PC-9 (cell line): Measurements from ENCODE around the gene ISLR2. TPM values are rescaled to one million over a fixed set of nuclear protein-coding genes. Genes with fewer than 3 reads are reported as not detected.

ENCODE experiments used
- BruUV-seq: library from RNA; stranded (reverse); fragments of 400-500 nt; replicated peaks from 2 replicates; lab custom pipeline; 2021; lab: Mats Ljungman, UMichigan
- CTCF ChIA-PET: fragments of 300-600 bp; sonication (Branson Sonifier 250); formaldehyde crosslinking; loops from one replicate; lab custom pipeline; 2022; ENCODE audit warnings: antibody characterized with exemption; lab: Charles Lee
- POLR2A ChIA-PET: fragments of 300-600 bp; sonication (Branson Sonifier 250); formaldehyde crosslinking; loops from one replicate; lab custom pipeline; 2022; ENCODE audit warnings: antibody characterized with exemption; ENCODE audit not compliant: unreplicated experiment; lab: Charles Lee
- DNase-seq, 2 experiments: peaks; one replicate each; pipeline versions ENCODE4 v3.0.0 to v3.0.0-alpha.2; 2015 to 2022; ENCODE audit warnings: mixed read lengths in 1 of 2
- H2AFZ ChIP-seq: fragments of 200-600 bp; sonication (generic); 2 replicates; pipeline ENCODE4 v1.8.1; 2017; ENCODE audit warnings: antibody characterized with exemption
- H3F3A ChIP-seq: fragments of 200-600 bp; sonication (generic); 2 replicates; pipeline ENCODE4 v1.8.1; 2017; ENCODE audit warnings: antibody characterized with exemption, mild to moderate bottlenecking, low read depth; ENCODE audit not compliant: insufficient read depth
- H3K27ac ChIP-seq: fragments of 200-600 bp; sonication (generic); 2 replicates; pipeline ENCODE4 v1.6.1; 2016; ENCODE audit warnings: mixed run types
- H3K27me3 ChIP-seq: fragments of 200-600 bp; sonication (generic); 2 replicates; pipeline ENCODE4 v1.6.1; 2016; ENCODE audit warnings: low read depth, mixed run types; ENCODE audit not compliant: insufficient read depth
- H3K36me3 ChIP-seq: fragments of 200-600 bp; sonication (generic); 2 replicates; pipeline ENCODE4 v1.6.1; 2016; ENCODE audit warnings: low read depth, mixed run types
- H3K4me1 ChIP-seq: fragments of 200-600 bp; sonication (generic); replicated peaks from 2 replicates; pipeline ENCODE4 v1.6.1; 2016; ENCODE audit warnings: mixed run types; ENCODE audit not compliant: insufficient read depth
- H3K4me2 ChIP-seq: fragments of 200-600 bp; sonication (generic); 2 replicates; pipeline ENCODE4 v1.6.1; 2017; ENCODE audit warnings: mixed run types
- H3K4me3 ChIP-seq: fragments of 200-600 bp; sonication (generic); 2 replicates; pipeline ENCODE4 v1.6.1; 2016; ENCODE audit warnings: mixed run types
- H3K79me2 ChIP-seq: fragments of 200-600 bp; sonication (generic); 2 replicates; pipeline ENCODE4 v1.6.1; 2017; ENCODE audit warnings: low read depth, mixed run types
- H3K9me2 ChIP-seq: fragments of 200-600 bp; sonication (generic); 2 replicates; pipeline ENCODE4 v1.8.1; 2017; ENCODE audit warnings: mild to moderate bottlenecking; ENCODE audit not compliant: insufficient read depth
- H3K9me3 ChIP-seq: fragments of 200-600 bp; sonication (generic); 2 replicates; pipeline ENCODE4 v1.8.1; 2016; ENCODE audit warnings: low read depth; ENCODE audit not compliant: insufficient read depth
- H4K20me1 ChIP-seq: fragments of 200-600 bp; sonication (generic); 2 replicates; pipeline ENCODE4 v1.8.1; 2017; ENCODE audit not compliant: insufficient read depth
- EZH2 ChIP-seq: fragments of 200-600 bp; sonication (generic); IDR thresholded peaks from 2 replicates; pipeline ENCODE4 v1.8.0; 2017; ENCODE audit warnings: antibody characterized with exemption, low read depth
- intact Hi-C: fragments of 100-400 bp; cut with micrococcal nuclease; formaldehyde crosslinking; loops from one replicate; pipeline ENCODE4 v1.10.0; 2022; ENCODE audit not compliant: unreplicated experiment
- total RNA-seq: library from RNA; stranded (reverse); gene quantifications from 2 replicates; pipeline ENCODE4 v1.2.3, GENCODE V29; 2021
- TF ChIP-seq, protein P1 (sequence below): fragments of 200-600 bp; sonication (generic); conservative IDR thresholded peaks from 2 replicates; pipeline ENCODE4 v1.6.1; 2017; ENCODE audit warnings: mixed run types, antibody characterized with exemption, mild to moderate bottlenecking, moderate library complexity

Gene ISLR2
- total RNA-seq, 1 experiment from 2014 or later, result 0.15 TPM

DNA sequence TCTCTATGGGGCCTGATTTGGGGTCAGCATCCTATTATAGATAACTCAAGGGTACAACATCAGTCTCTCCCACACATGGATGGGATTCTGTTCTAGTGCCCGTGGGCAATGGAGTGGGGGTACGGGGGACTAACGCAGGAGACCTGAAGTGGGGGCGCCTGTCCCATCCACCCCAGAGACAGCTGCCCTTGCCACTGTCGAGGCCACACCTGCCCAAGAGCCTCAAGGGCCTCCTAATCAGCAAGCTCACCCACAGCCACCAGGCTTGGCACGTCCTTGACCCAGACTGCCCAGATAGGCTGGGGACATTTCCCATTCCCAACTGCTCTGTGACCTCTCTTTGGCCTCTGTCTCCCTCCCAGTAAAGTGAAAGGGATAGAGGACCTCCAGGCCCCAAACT is 8.5 kb upstream of the ISLR2 start:
- no peaks in the 10 kb centered on the region for H3K9me3 ChIP-seq
- POLR2A ChIA-PET, result no interaction called here
- TF ChIP-seq, protein P1, sequence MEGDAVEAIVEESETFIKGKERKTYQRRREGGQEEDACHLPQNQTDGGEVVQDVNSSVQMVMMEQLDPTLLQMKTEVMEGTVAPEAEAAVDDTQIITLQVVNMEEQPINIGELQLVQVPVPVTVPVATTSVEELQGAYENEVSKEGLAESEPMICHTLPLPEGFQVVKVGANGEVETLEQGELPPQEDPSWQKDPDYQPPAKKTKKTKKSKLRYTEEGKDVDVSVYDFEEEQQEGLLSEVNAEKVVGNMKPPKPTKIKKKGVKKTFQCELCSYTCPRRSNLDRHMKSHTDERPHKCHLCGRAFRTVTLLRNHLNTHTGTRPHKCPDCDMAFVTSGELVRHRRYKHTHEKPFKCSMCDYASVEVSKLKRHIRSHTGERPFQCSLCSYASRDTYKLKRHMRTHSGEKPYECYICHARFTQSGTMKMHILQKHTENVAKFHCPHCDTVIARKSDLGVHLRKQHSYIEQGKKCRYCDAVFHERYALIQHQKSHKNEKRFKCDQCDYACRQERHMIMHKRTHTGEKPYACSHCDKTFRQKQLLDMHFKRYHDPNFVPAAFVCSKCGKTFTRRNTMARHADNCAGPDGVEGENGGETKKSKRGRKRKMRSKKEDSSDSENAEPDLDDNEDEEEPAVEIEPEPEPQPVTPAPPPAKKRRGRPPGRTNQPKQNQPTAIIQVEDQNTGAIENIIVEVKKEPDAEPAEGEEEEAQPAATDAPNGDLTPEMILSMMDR, result no peak
- TF ChIP-seq EZH2, result no peak
- no peak overlapping the region for H2AFZ ChIP-seq
- no peaks in the 10 kb centered on the region for H3F3A ChIP-seq
- H3K36me3 ChIP-seq, result no peaks in the 10 kb centered on the region
- DNase-seq, result no peak
- H3K4me3 ChIP-seq, result no peak overlapping the region
- no peaks in the 10 kb centered on the region for H3K4me1 ChIP-seq
- CTCF ChIA-PET, result no interaction called here
- no peaks in the 10 kb centered on the region for H4K20me1 ChIP-seq
- no peak overlapping the region for H3K4me2 ChIP-seq
- H3K27ac ChIP-seq, result no peak overlapping the region
- H3K9me2 ChIP-seq, result no peaks in the 10 kb centered on the region
- H3K79me2 ChIP-seq, result no peaks in the 10 kb centered on the region
- intact Hi-C loops, result no loop called here
- no TSS peak for BruUV-seq
- H3K27me3 ChIP-seq, result peaks cover 20% of the 10 kb centered on the region

DNA sequence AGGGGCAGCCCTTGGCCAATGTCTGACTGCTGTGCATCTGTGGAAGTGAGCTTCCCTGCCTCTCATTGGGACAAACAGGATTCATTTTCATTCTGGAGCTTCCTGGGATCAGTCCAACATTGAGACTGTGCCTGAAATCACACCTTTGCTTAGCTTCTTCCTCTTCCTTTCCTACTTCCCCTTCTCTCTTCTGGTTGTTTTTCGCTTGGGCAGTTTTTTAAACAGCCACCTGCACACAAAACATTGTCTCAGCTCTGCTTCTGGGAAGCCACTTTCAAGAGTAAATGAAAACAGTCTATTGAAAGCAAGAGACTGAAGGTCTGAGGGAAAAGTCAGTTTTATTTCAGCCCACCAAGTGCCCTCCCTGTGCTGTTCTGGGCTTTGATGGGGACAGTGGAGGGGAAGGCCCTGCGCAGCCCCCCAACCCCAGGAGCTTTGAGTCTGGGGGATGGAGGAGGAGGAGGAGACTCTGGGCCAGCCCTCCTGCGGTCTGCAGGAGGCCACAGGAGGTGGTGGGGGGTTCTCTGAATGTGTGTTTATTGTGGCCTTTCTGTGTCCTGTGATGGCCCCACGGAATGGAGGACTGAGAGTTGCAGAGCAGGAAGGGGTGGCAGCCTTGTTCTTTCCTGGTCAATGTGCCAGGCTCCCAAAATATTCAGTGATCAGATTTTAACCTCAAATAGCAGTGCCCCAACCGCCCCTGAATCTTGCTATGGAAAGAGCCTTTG is 7.8 kb upstream of the ISLR2 start:
- intact Hi-C loops, result no loop called here
- H3K4me1 ChIP-seq, result no peaks in the 10 kb centered on the region
- no peaks in the 10 kb centered on the region for H3K9me3 ChIP-seq
- H3K27me3 ChIP-seq, result peaks cover 20% of the 10 kb centered on the region
- CTCF ChIA-PET, result no interaction called here
- POLR2A ChIA-PET, result no interaction called here
- no TSS peak for BruUV-seq
- H3K27ac ChIP-seq, result no peak overlapping the region
- no peaks in the 10 kb centered on the region for H3K9me2 ChIP-seq
- DNase-seq, result no peak
- H3F3A ChIP-seq, result no peaks in the 10 kb centered on the region
- H3K36me3 ChIP-seq, result no peaks in the 10 kb centered on the region
- no peak overlapping the region for H3K4me3 ChIP-seq
- H4K20me1 ChIP-seq, result no peaks in the 10 kb centered on the region
- no peak overlapping the region for H2AFZ ChIP-seq
- H3K4me2 ChIP-seq, result no peak overlapping the region
- no peak for TF ChIP-seq EZH2
- TF ChIP-seq, protein P1, result no peak
- no peaks in the 10 kb centered on the region for H3K79me2 ChIP-seq

DNA sequence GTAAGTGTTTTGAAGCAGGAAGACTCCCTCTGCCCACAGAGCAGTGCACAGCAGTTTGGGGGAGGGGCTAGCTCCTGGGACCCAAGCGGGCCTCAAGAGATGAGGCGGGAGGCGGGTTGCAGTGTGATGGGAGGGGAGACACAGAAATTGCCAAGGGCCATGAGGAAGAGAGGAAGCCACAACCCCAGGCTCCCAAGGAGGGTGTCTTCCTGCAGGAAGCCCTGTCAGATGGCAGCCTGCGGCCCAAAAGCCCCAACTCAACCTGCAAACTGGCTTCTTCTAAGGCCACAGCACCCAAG is 7.3 kb upstream of the ISLR2 start:
- intact Hi-C loops, result no loop called here
- Histone ChIP-seq H4K20me1 (no peaks in the 10 kb centered on the region), H3K27me3 (peaks cover 20% of the 10 kb centered on the region), H3K4me1 (0 out of 2 replicates have a peak, but pooled peaks cover 5% of the 10 kb centered on the region), H3K79me2 (no peaks in the 10 kb centered on the region), H3F3A (no peaks in the 10 kb centered on the region), H3K9me2 (no peaks in the 10 kb centered on the region), H3K9me3 (no peaks in the 10 kb centered on the region), H3K36me3 (no peaks in the 10 kb centered on the region), H3K4me3 (no peak overlapping the region), H3K4me2 (no peak overlapping the region), H2AFZ (no peak overlapping the region), H3K27ac (no peak overlapping the region)
- no peak for TF ChIP-seq EZH2
- TF ChIP-seq, protein P1, result no peak
- BruUV-seq, result no TSS peak
- DNase-seq, result no peak
- ChIA-PET CTCF (no interaction called here), POLR2A (no interaction called here)
